TTC549 (cell line): ENCODE data around the gene RHOV.
A peak's percentile ranks its signal among the peaks of the same experiment; 100 is the strongest.

Source experiments
- FAIRE-seq: peaks from 2 replicates; lab custom pipeline; 2012; peaks lifted over from hg19 to GRCh38; lab: Jason Lieb, UNC

Gene RHOV

DNA sequence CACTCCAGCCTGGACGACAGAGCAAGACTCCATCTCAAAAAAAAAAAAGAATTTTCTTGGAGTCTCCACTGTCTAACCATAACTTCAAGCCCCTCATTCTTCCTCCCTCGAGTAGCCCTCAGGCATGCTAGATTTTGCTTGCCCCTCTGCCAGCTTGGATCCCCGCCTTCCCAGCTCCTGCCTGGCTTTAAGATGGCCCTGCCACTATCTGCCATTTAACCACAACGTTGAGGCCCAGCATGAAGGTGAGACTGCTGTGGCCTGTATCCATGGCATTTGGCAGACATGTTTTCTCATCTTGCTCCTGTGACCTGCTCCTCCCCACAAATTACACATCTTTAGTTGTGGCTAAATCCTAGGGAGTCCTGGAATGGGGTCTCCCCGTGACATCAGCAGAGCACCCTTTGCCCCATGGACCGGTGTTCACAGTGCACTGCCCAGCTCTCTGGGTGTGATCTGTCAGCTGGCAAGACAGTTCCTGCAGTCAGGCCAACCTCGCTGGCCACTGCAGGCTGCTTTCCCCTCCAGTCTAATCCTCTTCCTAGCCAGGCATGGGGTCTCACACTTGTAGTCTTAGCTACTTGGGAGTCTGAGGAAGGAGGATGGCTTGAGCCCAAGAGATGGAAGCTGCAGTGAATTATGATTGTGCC is 30.6 kb upstream of the RHOV start:
- FAIRE-seq: no peak

GRCh38 chr15:40902605-40903561 is 28.8 kb upstream of the RHOV start:
- no peak for FAIRE-seq

- no peak for FAIRE-seq
Measured at GRCh38 chr15:40901053-40901443, 27.0 kb upstream of the RHOV start.

DNA sequence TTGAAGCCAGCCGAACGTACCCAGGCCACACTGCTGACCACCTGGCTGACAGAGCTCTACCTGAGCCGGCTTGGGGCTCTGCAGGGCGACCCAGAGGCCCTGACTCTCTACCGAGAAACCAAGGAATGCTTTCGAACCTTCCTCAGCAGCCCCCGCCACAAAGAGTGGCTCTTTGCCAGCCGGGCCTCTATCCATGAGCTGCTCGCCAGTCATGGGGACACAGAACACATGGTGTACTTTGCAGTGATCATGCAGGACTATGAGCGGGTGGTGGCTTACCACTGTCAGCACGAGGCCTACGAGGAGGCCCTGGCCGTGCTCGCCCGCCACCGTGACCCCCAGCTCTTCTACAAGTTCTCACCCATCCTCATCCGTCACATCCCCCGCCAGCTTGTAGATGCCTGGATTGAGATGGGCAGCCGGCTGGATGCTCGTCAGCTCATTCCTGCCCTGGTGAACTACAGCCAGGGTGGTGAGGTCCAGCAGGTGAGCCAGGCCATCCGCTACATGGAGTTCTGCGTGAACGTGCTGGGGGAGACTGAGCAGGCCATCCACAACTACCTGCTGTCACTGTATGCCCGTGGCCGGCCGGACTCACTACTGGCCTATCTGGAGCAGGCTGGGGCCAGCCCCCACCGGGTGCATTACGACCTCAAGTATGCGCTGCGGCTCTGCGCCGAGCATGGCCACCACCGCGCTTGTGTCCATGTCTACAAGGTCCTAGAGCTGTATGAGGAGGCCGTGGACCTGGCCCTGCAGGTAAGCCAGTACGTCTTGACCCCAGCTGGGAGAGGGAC is 26.4 kb upstream of the RHOV start:
- no peak for FAIRE-seq

DNA sequence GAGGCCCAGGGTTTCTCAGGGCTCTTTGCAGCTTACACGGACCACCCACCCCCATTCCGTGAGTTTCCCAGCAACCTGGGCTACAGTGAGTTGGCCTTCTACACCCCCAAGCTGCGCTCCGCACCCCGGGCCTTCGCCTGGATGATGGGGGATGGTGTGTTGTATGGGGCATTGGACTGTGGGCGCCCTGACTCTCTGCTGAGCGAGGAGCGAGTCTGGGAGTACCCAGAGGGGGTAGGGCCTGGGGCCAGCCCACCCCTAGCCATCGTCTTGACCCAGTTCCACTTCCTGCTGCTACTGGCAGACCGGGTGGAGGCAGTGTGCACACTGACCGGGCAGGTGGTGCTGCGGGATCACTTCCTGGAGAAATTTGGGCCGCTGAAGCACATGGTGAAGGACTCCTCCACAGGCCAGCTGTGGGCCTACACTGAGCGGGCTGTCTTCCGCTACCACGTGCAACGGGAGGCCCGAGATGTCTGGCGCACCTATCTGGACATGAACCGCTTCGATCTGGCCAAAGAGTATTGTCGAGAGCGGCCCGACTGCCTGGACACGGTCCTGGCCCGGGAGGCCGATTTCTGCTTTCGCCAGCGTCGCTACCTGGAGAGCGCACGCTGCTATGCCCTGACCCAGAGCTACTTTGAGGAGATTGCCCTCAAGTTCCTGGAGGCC is 25.6 kb upstream of the RHOV start:
- no peak for FAIRE-seq

GRCh38 chr15:40894681-40895448 is 20.8 kb upstream of the RHOV start:
- FAIRE-seq: no peak

DNA sequence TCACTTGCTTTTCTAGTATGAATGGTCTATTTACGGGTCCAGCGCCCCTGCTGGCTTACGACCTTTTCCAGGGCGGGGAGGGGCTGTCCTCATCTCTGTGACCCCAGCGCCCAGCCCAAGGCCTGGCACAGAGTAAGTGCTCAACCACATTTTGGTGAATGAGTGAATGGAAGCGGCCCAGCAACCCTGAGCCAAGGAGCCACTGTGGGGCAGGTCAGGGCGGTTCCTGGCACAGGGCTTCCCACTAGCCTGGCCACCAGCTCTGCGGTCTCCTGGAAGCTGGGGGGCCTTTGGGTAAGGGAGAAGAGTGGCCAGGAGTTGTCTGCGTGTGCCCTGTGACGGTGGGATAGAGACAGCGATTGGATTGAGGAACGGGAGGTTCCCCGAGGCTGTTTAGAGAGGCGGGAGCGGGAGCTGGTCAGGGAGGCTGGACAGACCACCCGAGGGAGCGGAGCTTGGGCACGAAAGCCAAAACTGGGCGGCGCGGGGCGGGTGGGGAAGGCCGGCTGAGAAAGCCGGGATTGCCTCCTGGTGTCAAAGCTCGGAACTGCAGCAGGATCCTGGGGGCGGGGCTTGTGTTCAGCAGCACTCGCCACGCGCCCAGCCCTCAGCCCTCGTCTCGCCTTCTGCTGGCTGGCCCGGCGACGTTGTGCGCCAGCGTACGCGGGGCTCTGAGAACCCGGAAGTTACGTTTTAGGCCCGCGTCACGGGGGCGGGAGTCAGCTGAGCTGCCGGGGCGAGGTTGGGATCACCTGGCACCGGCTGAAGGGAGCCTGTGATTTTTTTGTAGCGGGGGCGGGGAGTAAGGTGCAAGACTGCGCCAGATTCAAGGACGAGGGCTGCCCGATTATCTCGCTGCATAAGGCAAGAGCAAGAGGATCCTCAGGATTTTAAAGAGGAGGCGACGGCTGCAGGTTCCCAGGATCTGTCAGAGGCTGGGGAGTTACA is 20.0 kb upstream of the RHOV start, which contains the start of gene VPS18:
Gene VPS18, plus strand, starts transcription at position 718 of the 948 bp plus-strand sequence. CDS start 319 bp downstream, outside the sequence.
- FAIRE-seq: peak; percentile 58

DNA sequence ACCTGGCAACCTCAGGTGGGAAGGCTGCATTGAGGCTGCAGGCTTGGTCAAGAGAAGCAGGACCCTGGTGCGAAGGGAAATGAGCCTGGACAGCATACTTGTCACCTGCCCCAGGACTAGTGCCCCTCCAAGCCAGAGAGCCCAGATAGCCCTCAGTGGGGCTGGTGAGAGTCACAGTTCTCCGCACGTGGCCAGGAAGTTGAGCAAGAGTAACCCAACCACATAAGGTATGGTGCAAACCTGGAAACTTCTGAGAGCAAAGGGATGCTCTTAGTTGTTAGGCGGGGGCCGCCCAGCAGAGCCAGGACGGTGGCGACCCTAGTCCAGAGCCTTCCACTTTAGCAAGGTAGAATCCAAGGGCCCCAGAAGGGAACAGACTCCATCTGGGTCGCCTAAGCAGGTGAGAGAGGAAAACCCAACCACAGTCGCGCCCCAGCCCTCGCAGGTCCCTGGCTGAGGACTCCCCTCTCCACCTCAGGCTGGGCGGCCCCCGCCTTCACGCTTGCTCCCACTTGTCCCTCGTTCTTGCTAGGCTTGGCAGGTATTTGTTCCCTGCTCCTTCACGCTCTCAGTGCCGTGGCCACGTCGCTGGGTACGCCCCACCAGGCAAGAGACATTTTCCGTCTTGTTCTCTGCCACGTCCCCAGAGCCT is 19.1 kb upstream of the RHOV start:
- FAIRE-seq: no peak

DNA sequence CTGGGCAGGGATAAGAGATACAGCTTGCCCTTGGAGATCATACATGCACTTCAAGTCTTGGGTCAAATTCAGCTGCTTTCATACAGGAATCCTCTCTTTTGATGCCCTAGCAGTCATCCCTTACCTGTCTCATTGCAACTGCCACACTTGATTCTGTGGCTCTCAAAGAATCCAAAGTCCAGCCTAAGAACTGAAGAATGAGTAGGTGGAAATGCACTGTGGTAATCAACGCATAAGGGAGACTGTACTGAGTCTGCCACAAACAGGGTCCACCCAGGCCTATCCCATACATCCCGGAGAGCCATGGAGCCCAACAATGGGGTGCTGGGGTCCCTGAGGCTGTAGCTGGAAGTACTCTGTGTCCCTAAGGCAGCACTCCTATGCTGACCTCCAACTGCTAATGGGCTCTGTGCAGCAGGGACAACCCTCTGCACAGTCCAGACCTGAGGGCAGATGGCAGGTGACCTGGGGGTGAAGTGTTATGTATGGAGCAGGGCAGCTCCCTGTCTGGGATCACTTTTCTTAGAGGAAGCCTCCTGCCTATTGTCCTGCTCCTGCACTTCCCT is 18.5 kb upstream of the RHOV start:
- no peak for FAIRE-seq

GRCh38 chr15:40891810-40892446 is 17.9 kb upstream of the RHOV start:
- no peak for FAIRE-seq

DNA sequence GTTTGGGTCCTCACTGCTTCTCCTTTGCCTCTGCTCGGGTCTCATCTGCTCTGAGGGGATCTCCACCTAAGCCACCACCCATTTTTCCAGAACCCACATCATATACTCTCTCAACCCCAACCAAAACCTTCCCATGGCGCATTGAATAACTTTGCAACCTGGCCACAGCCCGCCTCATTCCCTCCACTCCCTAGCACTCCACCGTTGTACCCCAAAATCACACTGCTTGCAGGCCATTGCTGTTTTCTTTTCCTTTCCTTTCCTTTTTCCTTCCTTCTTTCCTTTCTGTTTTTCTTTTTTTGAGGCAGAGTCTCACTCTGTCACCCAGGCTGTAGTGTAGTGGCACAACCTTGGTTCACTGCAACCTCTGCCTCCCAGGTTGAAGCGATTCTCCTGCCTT is 17.1 kb upstream of the RHOV start:
- FAIRE-seq: no peak

GRCh38 chr15:40889112-40889511 is 15.1 kb upstream of the RHOV start:
- no peak for FAIRE-seq

- no peak for FAIRE-seq
Measured at GRCh38 chr15:40886586-40886985, 12.6 kb upstream of the RHOV start.

GRCh38 chr15:40881351-40881750 is 7.3 kb upstream of the RHOV start:
- no peak for FAIRE-seq

- no peak for FAIRE-seq
Measured at GRCh38 chr15:40879609-40880008, 5.6 kb upstream of the RHOV start.

- FAIRE-seq: no peak
Measured at GRCh38 chr15:40878785-40879184, 4.8 kb upstream of the RHOV start.

DNA sequence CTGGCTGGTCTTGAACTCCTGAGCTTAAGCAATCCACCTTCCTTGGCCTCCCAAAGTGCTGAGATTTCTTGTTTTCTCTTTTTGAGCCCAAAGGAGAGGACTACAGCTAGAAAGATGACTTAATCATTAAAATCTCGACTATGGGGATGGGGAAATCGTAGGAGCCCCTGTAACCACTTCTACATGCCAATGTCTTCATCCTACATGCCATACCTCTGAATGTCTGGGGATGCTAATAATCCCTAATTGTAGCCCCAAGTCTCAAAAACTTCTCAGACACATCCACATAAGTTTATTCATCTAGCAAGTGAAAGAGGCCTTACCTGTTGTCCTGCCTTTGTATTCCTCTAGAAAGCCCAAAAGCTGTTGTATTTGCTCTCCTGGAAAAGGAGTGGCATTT is 3.7 kb upstream of the RHOV start:
- no peak for FAIRE-seq

GRCh38 chr15:40875991-40876730 is 2.1 kb upstream of the RHOV start:
- no peak for FAIRE-seq
